MCF 10A (cell line): ENCODE data around the gene HOXD10. TPM values are rescaled to one million over a fixed set of nuclear protein-coding genes. Genes with fewer than 3 reads are reported as not detected.

Source experiments
- BruUV-seq: library from RNA; stranded (reverse); fragments of 400-500 nt; replicated peaks from 2 replicates; lab custom pipeline; 2021; lab: Mats Ljungman, UMichigan
- CTCF ChIA-PET: fragments of 300-600 bp; sonication (Branson Sonifier 250); formaldehyde crosslinking; extraction: SDS; loops from one replicate; lab custom pipeline; 2021; ENCODE audit warnings: antibody characterized with exemption, inconsistent platforms; lab: Yijun Ruan, JAX
- POLR2A ChIA-PET: fragments of 300-600, 350-650 bp; sonication (Branson Sonifier 250); formaldehyde crosslinking; extraction: SDS; loops from one replicate; lab custom pipeline; 2020; ENCODE audit warnings: antibody characterized with exemption, inconsistent platforms; lab: Yijun Ruan, JAX
- DNase-seq: peaks from one replicate; pipeline ENCODE4 v3.0.0-alpha.2; 2018; ENCODE audit not compliant: unreplicated experiment
- H3K27ac Mint-ChIP-seq: one replicate; pipeline ENCODE4 v1.8.0; 2022; ENCODE audit warnings: mild to moderate bottlenecking, low read depth, mixed read lengths; ENCODE audit not compliant: unreplicated experiment
- H3K27me3 Mint-ChIP-seq: one replicate; pipeline ENCODE4 v1.8.0; 2022; ENCODE audit warnings: mixed read lengths; ENCODE audit not compliant: insufficient read depth, unreplicated experiment
- H3K36me3 Mint-ChIP-seq: one replicate; pipeline ENCODE4 v1.8.0; 2022; ENCODE audit warnings: mild to moderate bottlenecking, moderate library complexity, mixed read lengths; ENCODE audit not compliant: insufficient read depth, unreplicated experiment
- H3K4me1 Mint-ChIP-seq: one replicate; pipeline ENCODE4 v1.8.0; 2022; ENCODE audit warnings: mixed read lengths; ENCODE audit not compliant: insufficient read depth, unreplicated experiment
- H3K4me3 Mint-ChIP-seq: one replicate; pipeline ENCODE4 v1.8.0; 2022; ENCODE audit warnings: mild to moderate bottlenecking, moderate library complexity, mixed read lengths; ENCODE audit not compliant: unreplicated experiment
- H3K9me3 Mint-ChIP-seq: one replicate; pipeline ENCODE4 v1.8.0; 2022; ENCODE audit warnings: mixed read lengths; ENCODE audit not compliant: unreplicated experiment
- intact Hi-C: fragments of 100-400 bp; cut with micrococcal nuclease; formaldehyde crosslinking; loops from 2 replicates; pipeline ENCODE4 v1.14.1; 2022
- total RNA-seq: library from RNA; stranded (reverse); gene quantifications from 2 replicates; pipeline ENCODE4 v1.2.3, GENCODE V29; 2022
- TF ChIP-seq, protein P1 (sequence below): fragments of 200-600 bp; IDR thresholded peaks from one replicate; pipeline ENCODE4 v1.8.0; 2022; ENCODE audit warnings: antibody characterized with exemption, mild to moderate bottlenecking; ENCODE audit not compliant: unreplicated experiment

Gene HOXD10
- total RNA-seq, 1 experiment from 2014 or later: not detected

DNA sequence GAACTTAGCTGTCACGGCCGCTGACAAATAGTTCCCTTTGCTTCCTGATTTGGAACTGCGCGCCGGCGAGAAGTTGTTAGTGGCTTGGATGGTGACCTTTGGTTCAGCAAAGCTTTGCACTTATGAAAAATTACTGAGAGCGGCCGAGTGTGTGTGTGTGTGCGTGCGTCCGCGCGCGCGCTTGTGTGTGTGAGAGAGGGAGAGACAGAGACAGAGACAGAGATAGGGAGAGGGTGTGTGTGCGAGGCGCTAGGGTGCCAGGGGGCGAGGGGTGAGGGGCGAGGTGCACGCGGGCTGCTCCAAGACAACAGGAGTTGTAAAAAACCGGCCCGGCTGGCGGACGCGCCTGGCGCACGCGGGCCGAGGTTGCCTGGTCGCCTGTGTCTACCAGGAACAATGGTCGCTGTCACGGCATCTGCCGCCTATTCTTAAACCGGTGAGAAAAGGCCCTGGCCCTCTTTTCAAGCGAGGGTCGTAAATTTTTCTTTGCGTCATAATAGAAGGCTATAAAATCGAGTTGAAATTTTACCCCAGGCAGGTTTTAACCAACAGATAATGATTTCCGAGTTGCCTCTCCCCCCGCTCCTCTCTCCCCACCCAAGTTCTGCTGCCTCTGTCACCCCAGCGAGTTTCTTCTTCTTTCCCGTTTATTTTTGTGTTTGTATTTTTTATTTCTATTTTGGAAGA, 41.1 kb downstream of the HOXD10 start:
- no peak for DNase-seq
- no peak overlapping the region for H3K4me3 Mint-ChIP-seq
- ChIA-PET POLR2A (interaction anchor here (0.6 to 0.7 kb wide), 3 partner anchors 9 to 495 kb away, joined by 3 read pairs; no protein-coding TSS in a partner anchor), CTCF (no interaction called here)
- H3K9me3 Mint-ChIP-seq: no peaks in the 10 kb centered on the region
- no peaks in the 10 kb centered on the region for H3K27me3 Mint-ChIP-seq
- peaks cover 5% of the 10 kb centered on the region for H3K36me3 Mint-ChIP-seq
- TF ChIP-seq, protein P1, sequence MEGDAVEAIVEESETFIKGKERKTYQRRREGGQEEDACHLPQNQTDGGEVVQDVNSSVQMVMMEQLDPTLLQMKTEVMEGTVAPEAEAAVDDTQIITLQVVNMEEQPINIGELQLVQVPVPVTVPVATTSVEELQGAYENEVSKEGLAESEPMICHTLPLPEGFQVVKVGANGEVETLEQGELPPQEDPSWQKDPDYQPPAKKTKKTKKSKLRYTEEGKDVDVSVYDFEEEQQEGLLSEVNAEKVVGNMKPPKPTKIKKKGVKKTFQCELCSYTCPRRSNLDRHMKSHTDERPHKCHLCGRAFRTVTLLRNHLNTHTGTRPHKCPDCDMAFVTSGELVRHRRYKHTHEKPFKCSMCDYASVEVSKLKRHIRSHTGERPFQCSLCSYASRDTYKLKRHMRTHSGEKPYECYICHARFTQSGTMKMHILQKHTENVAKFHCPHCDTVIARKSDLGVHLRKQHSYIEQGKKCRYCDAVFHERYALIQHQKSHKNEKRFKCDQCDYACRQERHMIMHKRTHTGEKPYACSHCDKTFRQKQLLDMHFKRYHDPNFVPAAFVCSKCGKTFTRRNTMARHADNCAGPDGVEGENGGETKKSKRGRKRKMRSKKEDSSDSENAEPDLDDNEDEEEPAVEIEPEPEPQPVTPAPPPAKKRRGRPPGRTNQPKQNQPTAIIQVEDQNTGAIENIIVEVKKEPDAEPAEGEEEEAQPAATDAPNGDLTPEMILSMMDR: no peak
- no TSS peak for BruUV-seq
- intact Hi-C loops: no loop called here
- no peak overlapping the region for H3K27ac Mint-ChIP-seq
- H3K4me1 Mint-ChIP-seq: no peaks in the 10 kb centered on the region

DNA sequence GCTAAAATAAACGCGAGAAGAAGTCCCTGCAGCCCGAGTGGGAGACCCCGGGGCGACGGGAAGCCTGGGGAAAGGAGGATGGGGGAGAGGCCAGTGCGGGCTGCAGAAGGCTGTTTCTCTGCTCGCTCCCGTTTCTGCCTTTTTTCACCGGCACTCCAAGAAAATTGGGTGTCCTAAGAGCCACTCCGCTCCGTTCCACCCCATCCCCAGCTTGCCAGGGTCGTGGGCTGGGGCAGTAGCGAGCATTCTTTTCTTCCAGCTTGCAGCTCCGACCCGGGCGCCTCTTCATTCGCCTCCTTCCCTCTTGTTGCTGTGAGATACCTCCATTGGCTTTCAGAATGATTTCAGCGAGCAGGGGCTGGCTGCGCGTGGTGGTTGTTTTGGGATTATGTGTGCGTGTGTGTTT, 41.6 kb downstream of the HOXD10 start:
- Mint-ChIP-seq H3K27ac (no peak overlapping the region), H3K27me3 (no peaks in the 10 kb centered on the region), H3K9me3 (no peaks in the 10 kb centered on the region), H3K36me3 (peaks cover 5% of the 10 kb centered on the region), H3K4me3 (no peak overlapping the region), H3K4me1 (no peaks in the 10 kb centered on the region)
- no TSS peak for BruUV-seq
- CTCF ChIA-PET: no interaction called here
- no peak for DNase-seq
- intact Hi-C loops: no loop called here
- POLR2A ChIA-PET: interaction anchor here (0.6 to 0.7 kb wide), 2 partner anchors 8 to 495 kb away, joined by 3 read pairs; no protein-coding TSS in a partner anchor
- TF ChIP-seq, protein P1: no peak

DNA sequence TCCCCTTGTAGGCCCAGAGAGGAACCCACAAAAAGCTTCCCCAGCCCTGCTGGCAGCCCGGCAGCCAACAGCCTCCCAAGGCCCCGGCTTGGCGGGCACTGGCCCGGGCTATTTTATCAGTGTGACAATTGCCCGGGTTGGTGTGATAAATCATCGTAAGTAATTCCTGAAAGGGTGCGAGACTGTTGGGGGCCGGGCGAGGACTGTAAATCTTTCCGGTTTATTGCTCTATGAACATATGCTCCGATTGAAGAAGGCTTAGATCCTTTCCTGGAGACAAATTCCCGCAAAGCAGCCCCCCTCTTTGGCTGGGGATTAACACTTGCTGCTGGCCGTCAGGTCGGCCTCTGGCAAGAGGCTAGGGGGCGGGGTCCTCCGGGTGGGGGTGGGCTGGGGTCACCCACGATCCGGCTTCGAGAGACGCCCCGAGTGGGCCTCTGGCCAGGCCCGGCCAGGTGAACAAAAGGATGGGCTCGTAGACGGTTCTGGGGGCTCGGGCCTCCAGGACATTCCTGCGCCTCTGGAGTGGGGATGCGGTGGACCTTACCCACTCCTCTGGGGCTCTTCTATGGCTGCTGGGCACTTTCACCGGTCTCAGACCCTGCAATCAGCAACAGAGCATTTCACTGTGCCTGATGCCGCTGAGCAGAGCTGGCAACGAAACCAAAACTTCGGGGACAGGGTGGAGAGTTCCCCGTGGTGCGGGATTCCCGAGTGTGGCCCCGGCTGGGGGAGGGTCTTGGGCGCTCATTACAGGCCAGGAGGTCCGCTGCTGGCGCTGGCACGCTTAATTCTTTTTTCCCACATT, 42.5 kb downstream of the HOXD10 start:
- no TSS peak for BruUV-seq
- no peak overlapping the region for H3K4me3 Mint-ChIP-seq
- peaks cover 3% of the 10 kb centered on the region for H3K9me3 Mint-ChIP-seq
- ChIA-PET CTCF (interaction anchor here (0.6 kb wide), 1 partner anchor 399 kb away, joined by 3 read pairs; no protein-coding TSS in a partner anchor), POLR2A (no interaction called here)
- no peak for DNase-seq
- H3K27ac Mint-ChIP-seq: no peak overlapping the region
- H3K4me1 Mint-ChIP-seq: no peaks in the 10 kb centered on the region
- TF ChIP-seq, protein P1: no peak
- H3K27me3 Mint-ChIP-seq: no peaks in the 10 kb centered on the region
- peaks cover 5% of the 10 kb centered on the region for H3K36me3 Mint-ChIP-seq
- intact Hi-C loops: no loop called here

DNA sequence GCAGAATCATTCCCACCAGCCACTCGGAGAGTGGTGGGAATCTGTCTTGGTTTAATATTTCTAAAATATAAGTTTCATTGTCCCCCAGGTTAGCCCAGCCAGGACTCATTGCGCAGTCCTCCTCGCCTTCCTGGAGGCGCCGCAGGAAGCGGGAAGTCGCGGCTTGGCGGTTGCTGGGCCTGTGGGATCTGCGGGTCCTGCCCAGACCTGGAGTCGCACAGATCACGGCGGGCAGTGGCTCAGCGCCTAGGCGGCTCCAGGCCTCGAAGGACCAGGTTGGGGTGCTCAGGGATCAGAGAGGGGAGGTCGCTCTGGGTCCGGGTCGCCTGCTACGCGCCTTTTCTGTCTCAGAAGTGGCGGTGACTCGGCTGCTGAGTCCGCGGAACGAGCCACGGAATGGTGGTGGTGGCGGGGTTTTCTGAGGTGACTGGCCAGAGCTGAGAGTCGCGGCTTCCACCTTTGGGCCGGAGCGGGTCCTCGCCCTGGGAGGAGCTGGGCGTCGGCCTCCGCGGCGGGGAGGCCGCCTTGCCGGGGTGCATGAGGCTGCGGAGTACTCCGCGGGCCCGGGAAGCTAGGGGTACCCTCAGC, 43.2 kb downstream of the HOXD10 start:
- Mint-ChIP-seq H3K27me3 (no peaks in the 10 kb centered on the region), H3K4me1 (no peaks in the 10 kb centered on the region), H3K9me3 (peaks cover 8% of the 10 kb centered on the region), H3K4me3 (no peak overlapping the region), H3K36me3 (peaks cover 5% of the 10 kb centered on the region), H3K27ac (no peak overlapping the region)
- TF ChIP-seq, protein P1: no peak
- CTCF ChIA-PET: interaction anchor here (0.6 kb wide), 1 partner anchor 399 kb away, joined by 3 read pairs; no protein-coding TSS in a partner anchor
- POLR2A ChIA-PET: interaction anchor here (0.7 kb wide), 1 partner anchor 297 kb away, joined by 3 read pairs; no protein-coding TSS in a partner anchor
- DNase-seq: no peak
- BruUV-seq: no TSS peak
- intact Hi-C loops: no loop called here
